GM21526 (cell line): ENCODE results near the gene APOC1.
"Not testable (repeated sequence)": the region's sequence is repeated elsewhere in the genome, so short reads cannot be mapped to it uniquely, and the experiment has no call there.

ENCODE experiments used
- ATAC-seq: cut with Tn5 transposase; IDR thresholded peaks from one replicate; pipeline ENCODE4 v1.9.1; 2021; ENCODE audit warnings: moderate library complexity; ENCODE audit not compliant: unreplicated experiment, low FRiP score

APOC1 gene

DNA sequence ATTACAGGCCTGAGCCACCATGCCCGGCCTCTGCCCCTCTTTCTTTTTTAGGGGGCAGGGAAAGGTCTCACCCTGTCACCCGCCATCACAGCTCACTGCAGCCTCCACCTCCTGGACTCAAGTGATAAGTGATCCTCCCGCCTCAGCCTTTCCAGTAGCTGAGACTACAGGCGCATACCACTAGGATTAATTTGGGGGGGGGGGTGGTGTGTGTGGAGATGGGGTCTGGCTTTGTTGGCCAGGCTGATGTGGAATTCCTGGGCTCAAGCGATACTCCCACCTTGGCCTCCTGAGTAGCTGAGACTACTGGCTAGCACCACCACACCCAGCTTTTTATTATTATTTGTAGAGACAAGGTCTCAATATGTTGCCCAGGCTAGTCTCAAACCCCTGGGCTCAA, 4.6 kb upstream of the APOC1 start:
- ATAC-seq = no peak

DNA sequence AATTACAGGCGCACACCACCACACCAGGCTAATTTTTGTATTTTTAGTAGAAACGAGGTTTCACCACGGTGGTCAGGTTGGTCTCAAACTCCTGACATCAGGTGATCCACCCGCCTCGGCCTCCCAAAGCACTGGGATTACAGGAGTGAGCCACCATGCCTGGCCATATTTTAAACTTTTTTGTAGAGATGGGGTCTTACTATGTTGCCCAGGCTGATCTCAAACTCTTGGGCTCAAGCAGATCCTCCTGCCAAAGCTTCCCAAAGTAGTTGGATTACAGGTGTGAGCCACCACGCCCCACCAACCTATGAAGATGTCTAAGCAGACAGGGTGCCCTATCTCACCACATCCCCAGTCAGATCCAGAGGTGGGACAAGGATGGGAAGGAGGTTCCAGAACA, 2.5 kb upstream of the APOC1 start:
- ATAC-seq = not testable (repeated sequence)

DNA sequence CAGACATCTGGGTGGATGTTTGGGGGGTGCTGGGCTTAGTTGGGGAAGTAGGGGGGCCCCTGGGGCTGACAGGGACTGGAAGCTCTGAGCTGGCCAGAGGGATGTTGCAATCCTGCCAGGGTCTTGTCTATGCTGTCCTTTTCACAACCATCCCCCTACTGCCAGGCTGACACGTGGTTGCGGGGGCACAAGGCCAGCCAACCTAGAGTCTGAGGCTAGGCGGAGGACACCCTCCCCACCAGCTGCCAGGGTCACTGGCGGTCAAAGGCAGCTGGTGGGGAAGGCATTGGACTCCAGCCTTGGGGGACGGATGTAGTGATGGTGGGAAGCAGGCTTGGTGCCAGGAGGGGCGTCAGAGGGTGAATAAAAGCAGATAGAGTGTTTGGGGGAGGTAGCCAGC, 1.6 kb upstream of the APOC1 start:
- ATAC-seq = no peak

DNA sequence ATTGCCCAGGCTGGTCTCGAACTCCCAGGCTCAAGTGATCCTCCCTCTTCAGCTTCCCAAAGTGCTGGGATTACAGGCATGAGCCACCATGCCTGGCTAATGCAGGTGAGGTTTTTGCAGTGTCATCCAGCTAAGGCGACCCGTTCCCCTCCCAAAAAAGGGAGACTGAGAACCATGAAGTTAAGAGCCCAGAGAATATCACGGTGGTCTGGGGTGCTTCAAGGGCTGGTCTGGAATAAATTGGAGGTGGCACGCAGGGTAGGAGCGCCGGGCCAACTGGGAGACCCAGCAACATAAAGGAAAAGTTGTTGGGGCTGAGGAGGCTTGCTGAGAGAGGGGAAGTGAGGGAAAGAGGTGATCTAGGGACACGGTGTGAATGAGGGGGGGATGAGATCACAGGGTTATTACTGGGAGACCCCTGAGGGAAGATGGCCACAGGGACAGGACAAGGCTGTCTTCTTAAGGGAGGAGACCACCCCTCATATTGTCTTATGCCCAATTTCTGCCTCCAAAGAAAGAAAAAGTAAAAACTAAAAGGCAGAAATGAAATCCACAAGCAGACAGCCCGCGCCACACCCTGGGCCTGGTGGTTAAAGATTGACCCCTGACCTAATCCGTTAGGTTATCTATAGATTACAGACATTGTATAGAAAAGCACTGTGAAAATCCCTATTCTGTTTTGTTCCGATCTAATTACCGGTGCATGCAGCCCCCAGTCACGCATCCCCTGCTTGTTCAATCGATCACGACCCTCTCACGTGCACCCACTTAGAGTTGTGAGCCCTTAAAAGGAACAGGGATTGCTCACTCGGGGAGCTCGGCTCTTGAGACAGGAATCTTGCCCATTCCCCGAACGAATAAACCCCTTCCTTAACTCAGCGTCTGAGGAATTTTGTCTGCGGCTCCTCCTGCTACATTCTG, 636 bp upstream of the APOC1 start:
- ATAC-seq = not testable (repeated sequence)

DNA sequence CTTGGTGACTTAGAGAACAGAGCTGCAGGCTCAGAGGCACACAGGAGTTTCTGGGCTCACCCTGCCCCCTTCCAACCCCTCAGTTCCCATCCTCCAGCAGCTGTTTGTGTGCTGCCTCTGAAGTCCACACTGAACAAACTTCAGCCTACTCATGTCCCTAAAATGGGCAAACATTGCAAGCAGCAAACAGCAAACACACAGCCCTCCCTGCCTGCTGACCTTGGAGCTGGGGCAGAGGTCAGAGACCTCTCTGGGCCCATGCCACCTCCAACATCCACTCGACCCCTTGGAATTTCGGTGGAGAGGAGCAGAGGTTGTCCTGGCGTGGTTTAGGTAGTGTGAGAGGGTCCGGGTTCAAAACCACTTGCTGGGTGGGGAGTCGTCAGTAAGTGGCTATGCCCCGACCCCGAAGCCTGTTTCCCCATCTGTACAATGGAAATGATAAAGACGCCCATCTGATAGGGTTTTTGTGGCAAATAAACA, 9.9 kb downstream of the APOC1 start:
- no peak for ATAC-seq

DNA sequence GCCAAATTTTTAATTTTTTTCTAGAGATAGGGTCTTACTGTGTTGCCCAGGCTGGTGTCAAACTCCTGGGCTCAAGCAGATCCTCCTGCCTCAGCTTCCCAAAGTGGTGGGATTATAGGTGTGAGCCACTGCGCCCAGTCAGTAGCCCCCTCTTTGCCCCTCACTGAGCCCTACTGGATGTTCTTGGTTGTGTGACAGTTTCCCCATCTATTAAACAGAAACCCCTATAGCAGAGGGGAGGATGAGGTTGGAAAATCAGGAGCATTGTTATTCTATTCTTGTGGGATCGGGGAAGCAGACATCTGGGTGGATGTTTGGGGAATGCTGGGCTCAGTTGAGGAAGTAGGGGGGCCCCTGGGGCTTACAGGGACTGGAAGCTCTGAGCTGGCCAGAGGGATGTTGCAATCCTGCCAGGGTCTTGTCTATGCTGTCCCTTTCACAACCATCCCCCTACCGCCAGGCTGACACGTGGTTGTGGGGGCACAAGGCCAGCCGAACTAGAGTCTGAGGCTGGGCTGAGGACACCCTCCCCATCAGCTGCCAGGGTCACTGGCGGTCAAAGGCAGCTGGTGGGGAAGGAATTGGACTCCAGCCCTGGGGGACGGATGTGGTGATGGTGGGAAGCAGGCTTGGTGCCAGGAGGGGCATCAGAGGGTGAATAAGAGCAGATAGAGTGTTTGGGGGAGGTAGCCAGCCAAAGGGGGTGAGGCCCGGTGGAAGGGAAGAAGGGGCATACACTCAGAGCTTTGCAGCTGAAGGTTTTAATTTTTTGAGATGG, 10.9 kb downstream of the APOC1 start:
- ATAC-seq = no peak

DNA sequence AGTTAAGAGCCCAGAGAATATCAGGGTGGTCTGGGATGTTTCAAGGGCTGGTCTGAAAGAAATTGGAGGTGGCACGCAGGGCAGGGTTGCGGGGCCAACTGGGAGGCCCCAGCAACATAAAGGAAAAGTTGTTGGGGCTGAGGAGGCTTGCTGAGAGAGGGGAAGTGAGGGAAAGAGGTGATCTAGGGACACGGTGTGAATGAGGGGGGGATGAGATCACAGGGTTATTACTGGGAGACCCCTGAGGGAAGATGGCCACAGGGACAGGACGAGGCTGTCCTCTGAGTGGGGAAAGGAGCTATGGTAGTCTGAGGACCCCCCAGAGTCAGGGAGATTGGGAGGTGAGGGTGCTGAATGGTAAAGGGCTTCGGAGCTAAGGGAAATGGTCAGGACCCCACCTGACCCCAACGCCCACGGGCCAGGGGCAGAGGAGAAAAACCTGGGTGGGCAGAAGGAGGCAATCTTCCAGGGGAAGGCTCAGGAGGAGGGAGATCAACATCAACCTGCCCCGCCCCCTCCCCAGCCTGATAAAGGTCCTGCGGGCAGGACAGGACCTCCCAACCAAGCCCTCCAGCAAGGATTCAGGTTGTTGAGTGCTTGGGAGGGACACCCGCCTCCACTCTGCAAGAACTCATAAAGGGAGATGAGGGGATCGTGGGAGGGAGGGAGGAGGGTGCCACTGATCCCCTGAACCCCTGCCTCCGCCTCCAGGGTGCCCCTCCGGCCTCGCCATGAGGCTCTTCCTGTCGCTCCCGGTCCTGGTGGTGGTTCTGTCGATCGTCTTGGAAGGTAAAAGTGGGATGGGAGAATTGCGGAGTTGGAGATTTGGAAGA, 12.1 kb downstream of the APOC1 start:
- not testable (repeated sequence) for ATAC-seq

DNA sequence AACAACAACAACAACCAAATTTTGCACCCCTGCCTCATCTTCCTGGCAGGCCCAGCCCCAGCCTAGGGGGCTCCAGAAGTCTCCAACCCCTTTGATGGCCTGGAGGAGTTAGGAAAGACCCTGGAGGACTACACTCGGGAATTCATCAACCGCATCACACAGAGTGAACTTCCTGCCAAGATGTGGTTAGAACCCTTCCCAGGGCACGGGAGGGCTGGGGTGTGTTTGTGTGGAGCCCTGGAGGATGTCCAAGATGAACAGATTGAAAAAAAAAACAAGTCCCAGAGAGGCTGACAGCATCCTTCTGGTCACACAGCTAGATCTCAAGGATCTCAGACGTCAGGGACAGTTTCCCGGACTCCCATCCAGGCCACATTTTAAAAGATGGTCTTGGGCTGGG, 13.3 kb downstream of the APOC1 start:
- no peak for ATAC-seq

DNA sequence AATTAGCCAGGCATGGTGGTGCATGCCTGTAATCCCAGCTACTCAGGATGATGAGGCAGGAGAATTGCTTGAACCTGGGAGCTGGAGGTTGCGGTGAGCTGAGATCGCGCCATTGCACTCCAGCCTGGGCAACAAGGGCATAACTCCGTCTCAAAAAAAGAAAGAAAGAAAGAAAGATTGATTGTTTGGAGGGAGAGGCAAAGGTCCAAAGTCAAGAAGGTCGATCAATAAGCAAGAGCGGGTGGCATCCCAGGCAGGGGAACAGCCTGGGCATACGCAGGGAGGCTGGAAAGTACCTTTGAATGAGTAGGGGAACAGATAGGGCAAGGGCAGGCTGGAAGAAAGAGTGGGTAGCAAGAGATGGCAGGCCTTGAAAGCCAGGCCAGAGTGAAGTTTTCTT, 15.7 kb downstream of the APOC1 start:
- ATAC-seq = no peak

DNA sequence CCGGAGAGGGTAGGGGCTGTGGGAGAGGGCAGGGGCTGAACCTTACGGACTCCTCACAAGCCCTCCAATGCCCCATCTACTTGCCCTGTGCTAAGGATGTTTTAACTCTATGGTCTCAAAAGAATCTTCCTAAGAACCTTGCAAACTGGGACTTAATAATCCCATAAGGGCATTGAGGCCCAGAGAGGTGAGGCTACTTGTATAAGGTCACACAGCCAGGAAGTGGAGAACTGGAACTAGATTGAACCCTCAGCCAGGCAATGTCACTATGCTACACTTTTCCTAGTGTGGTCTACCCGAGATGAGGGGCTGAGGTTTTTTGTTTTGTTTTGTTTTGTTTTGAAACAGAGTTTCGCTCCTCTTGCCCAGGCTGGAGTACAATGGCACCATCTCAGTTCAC, 17.1 kb downstream of the APOC1 start:
- no peak for ATAC-seq

DNA sequence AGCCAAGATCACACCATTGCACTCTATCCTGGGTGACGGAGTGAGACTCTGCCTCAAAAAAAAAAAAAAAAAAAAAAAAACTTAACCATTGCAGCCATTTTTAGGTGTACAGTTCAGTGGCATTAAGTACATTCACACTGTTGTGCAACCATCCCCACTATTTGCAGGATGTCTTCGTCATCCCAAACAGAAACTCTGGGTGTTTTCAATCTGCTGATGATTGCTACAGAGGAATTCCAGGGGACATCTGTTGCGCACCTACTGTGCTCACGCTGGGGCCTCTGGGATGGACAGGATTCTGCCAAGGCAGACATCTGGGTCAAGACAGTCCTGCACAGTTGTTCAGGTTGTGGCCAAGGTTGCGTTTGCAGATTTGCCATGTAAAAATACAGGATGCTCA, 25.3 kb downstream of the APOC1 start:
- ATAC-seq = no peak

DNA sequence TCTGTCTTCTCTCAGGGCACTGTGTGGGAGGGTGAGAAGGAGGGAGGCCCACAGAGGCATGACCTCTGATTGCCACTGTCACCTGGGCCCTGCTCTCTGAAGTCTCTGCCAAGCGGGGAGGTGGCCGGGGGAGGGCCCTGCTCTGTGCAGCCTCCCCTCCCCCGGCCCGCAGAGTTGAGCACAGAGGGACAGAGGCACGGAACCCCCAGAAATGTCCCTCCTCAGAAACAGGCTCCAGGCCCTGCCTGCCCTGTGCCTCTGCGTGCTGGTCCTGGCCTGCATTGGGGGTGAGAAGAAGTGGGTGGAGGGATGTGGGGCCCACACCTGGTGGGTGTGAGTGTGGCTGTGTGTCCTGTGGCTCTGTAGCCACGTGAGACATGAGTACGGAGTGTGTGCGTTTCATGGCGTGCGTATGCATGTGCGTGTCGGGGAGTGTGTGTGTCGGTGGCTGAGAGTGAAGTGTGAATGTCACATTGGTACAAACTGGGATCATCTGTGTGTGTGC, 27.7 kb downstream of the APOC1 start, which contains the start of gene APOC4:
Gene APOC4, plus strand, starts transcription at position 171 of the 505 bp plus-strand sequence. Its CDS starts 41 bp downstream, at position 212.
- ATAC-seq = no peak

DNA sequence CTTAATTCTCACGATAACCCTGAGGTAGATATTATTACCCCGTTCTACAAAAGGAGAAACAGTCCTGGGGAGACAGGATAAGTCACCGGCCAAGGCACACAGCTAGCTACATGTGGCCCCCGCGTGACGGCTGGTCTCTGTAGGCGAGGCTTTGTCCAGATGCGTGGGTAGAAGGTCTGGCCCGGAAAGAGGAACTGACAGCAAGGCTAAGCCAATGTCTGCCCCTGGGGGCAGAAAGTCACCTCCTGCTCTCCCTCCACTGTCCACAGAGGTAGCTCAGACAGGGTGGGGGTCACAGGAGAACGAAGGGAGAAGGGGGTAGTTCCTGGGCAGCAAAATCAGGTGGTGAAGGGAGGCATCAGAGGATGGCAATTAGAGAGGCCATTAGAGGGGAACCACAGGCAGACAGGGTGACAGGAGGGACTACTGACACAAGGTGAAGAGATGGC, 29.4 kb downstream of the APOC1 start:
- ATAC-seq = peak; percentile 54

DNA sequence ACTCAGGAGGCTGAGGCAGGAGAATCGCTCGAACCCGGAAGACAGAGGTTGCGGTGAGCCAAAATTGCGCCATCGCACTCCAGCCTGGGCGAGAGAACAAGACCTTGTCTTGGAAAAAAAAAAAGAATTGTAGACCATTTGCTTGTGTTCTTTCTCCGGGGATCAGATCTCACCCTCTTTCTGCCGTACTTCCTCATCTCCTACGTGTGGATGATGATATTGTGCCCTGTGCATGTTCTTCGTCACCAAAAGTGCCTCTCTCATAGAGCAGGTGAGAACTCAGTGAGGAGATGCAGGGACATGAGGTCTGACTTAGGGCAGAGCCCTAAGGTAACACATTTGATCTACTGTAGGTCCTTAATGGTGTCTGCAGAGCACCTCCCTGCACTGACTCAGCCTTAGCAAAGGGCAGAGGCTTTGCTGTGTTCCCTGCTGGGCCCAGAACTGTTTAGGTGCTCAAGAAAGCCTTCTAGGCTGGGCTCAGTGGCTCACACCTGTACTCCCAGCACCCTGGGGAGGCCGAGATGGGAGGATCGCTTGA, 32.7 kb downstream of the APOC1 start:
- no peak for ATAC-seq

DNA sequence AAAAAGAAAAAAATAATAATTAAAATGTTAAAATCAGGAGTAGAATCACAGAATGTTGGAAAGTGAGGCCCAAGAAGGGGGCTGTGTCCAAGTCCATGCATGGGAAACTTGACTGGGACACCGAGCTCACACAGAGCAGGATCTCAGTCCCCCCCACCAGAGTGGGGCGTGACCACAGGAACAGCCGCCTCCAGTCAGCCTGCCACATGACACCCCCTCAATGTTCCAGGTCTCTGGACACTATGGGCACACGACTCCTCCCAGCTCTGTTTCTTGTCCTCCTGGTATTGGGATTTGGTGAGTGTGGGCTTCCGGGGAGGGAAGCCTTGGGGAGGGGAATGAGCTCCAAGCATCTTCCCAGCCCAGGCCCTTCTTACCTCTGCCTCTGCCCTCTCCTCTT, 33.8 kb downstream of the APOC1 start:
- ATAC-seq = no peak

DNA sequence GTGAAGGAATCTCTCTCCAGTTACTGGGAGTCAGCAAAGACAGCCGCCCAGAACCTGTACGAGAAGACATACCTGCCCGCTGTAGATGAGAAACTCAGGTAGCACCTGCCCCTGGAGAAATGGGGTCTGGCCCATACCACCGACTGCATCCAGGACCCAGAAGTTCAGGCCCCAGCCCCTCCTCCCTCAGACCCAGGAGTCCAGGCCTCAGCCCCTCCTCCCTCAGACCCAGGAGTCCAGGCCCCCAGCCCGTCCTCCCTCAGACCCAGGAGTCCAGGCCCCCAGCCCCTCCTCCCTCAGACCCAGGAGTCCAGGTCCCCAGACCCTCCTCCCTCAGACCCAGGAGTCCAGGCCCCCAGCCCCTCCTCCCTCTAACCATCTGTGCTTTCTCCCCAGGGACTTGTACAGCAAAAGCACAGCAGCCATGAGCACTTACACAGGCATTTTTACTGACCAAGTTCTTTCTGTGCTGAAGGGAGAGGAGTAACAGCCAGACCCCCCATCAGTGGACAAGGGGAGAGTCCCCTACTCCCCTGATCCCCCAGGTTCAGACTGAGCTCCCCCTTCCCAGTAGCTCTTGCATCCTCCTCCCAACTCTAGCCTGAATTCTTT, 34.5 kb downstream of the APOC1 start:
- no peak for ATAC-seq

DNA sequence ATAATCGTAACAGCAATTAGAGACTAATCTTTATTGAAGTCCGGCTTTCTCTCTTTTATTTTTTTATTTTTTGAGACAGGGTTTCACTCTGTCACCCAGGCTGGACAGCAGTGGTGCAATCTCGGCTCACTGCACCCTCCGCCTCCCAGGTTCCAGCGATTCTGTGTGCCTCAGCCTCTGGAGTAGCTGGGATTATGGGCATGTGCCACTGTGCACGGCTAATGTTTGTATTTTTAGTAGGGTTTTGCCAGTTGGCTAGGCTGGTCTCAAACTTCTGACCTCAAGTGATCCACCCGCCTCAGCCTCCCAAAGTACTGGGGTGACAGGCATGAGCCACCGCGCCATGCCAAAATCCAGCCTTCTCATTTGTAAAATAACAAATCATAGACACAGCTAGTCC, 35.1 kb downstream of the APOC1 start:
- no peak for ATAC-seq

DNA sequence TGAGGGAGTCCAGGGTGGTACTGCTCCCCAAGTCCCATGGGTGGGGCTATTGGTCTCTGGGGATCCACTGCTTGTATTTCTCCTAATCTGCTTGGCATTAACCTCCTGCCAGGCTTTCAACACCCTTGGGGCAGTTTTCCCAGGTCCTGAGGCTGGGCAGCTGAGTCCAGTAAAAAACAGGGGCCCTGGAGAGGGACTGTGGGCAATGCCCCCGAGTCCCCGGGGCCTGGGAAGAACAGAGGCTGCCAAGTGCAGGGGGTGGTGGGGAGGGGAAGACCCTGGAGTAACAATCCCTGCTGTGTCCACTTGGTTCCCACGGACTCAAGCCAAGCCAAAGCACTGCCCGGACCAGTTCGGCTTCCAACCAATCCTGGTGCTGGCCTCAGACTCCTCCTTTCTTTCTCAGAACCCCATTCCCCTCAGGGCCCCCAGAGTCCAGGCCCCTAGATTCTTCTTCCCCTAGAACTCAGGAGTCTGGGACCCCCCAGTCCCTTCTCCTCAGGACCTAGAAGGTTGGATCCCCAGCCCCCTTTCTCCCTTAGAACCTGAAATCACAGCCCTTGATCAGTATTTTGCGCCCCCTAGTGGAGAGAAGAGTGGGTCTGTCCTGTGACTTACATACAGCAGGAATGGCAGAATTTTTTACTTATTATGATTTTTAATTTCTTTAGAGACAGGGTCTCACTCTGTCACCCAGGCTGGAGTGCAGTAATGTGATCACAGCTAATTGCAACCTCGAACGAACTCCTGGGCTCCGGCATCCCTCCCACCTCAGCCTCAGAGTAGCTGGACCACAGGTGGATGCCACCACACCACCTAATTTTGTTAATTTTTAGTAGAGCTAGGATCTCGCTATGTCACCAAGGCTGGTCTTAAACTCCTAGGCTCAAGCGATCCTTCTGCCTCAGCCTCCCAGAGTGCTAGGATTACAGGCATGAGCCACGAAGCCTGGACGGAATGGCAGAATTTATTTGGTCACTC, 37.1 kb downstream of the APOC1 start:
- no peak for ATAC-seq

DNA sequence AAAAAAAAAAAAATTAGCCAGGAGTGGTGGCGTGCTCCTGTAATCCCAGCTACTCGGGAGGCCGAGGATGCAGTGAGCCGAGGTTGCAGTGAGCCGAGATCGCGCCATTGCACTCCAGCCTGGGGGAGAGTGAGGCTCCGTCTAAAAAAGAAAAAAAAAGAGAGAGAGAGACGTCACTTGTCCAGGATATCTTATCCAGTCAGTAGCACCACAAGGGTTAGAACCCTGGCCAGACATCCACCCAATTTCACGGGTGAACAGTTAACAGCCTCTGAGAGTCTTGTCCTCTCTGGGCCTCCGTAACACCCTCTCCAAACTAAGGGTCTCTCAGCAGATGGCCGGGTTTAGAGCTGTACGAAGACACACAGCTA, 39.9 kb downstream of the APOC1 start:
- ATAC-seq = no peak
